Spleen (tissue), 7 donors: ENCODE data around the gene UBLCP1.
"Not testable (repeated sequence)": the region's sequence is repeated elsewhere in the genome, so short reads cannot be mapped to it uniquely, and the experiment has no call there.

Experiments used
- CTCF ChIP-seq, 11 experiments: fragments of 200-600 bp in 7 of 11; fragments of 450-650 bp in 4 of 11; sonication (generic) in 4 of 11; IDR thresholded peaks in 8 of 11; conservative IDR thresholded peaks in 3 of 11; 1 replicate in 7 of 11; 2 replicates in 4 of 11; pipeline versions ENCODE4 v1.4.0 to v1.8.0; 2016 to 2021; ENCODE audit warnings: antibody characterized with exemption in 11 of 11, inconsistent platforms in 4 of 11, mild to moderate bottlenecking in 1 of 11
- POLR2A ChIP-seq, 3 donors: fragments of 450-650 bp; IDR thresholded peaks; one replicate each; pipeline ENCODE4 v1.5.1; 2017; ENCODE audit warnings: antibody characterized with exemption in 3 of 3, mild to moderate bottlenecking in 1 of 3
- POLR2AphosphoS5 ChIP-seq, 3 donors: sonication (generic); formaldehyde crosslinking; IDR thresholded peaks; one replicate each; pipeline ENCODE4 v1.5.1; 2017; ENCODE audit warnings: antibody characterized with exemption in 3 of 3
- donor health status: DM: no; HTN: no; CAD: no; lungs with moderate emphysema.
- donor health status: DM: no; HTN: no; CAD: no.
- donor health status: DM: no; HTN: no; CAD: no.

GRCh38 chr5:159266764-159267163, 3.7 kb downstream of the UBLCP1 start:
- not testable (repeated sequence) for TF ChIP-seq CTCF (IDR thresholded peaks at IDR 0.05 in 8 of 11, conservative IDR thresholded peaks at IDR 0.05 in 3 of 11); POLR2A (IDR thresholded peaks at IDR 0.05); POLR2AphosphoS5 (IDR thresholded peaks at IDR 0.05)
